Right renal pelvis (tissue), 4 donors: Measurements from ENCODE around the gene LHX8. TPM values are rescaled to one million over a fixed set of nuclear protein-coding genes. Genes with fewer than 3 reads are reported as not detected.
"Not testable (repeated sequence)": the region's sequence is repeated elsewhere in the genome, so short reads cannot be mapped to it uniquely, and the experiment has no call there.

Experiments
- DNase-seq, 4 donors: peaks; one replicate each; pipeline ENCODE4 v3.0.0-alpha.2; 2013; ENCODE audit warnings: low read depth in 4 of 4, low spot score in 3 of 4, missing footprints in 1 of 4
- polyA plus RNA-seq, 4 donors: library from polyadenylated mRNA; unstranded; fragments of 120-200 nt; gene quantifications; one replicate each; pipeline ENCODE4 v1.2.1, GENCODE V29; 2013; ENCODE audit not compliant: insufficient read length in 4 of 4

LHX8 gene
- polyA plus RNA-seq: not detected

GRCh38 chr1:75133750-75134646, at the start of gene LHX8:
Gene LHX8 (plus strand): TSS chr1:75134388. CDS start chr1:75136615, 2,227 bp downstream.
- no peak for DNase-seq

GRCh38 chr1:75085931-75086330, 48.3 kb upstream of the LHX8 start:
- DNase-seq: no peak

GRCh38 chr1:75087278-75087677, 46.9 kb upstream of the LHX8 start:
- no peak for DNase-seq

- DNase-seq: no peak
These were observed 42.0 kb upstream of the LHX8 start for GRCh38 chr1:75092141-75092540.

GRCh38 chr1:75097654-75098053, 36.5 kb upstream of the LHX8 start:
- DNase-seq: no peak

- DNase-seq: no peak
These were observed 34.6 kb upstream of the LHX8 start for GRCh38 chr1:75099581-75099980.

- DNase-seq: no peak
These were observed 33.6 kb upstream of the LHX8 start for GRCh38 chr1:75100481-75101092.

GRCh38 chr1:75112362-75112951, 21.7 kb upstream of the LHX8 start:
- DNase-seq: not testable (repeated sequence)

GRCh38 chr1:75115654-75116053, 18.5 kb upstream of the LHX8 start:
- DNase-seq: no peak

- no peak for DNase-seq
These were observed 10.4 kb upstream of the LHX8 start for GRCh38 chr1:75123756-75124155.

- DNase-seq: no peak
These were observed 9.7 kb upstream of the LHX8 start for GRCh38 chr1:75124510-75124909.

- no peak for DNase-seq
These were observed 8.9 kb upstream of the LHX8 start for GRCh38 chr1:75125161-75125726.

GRCh38 chr1:75126611-75127101, 7.5 kb upstream of the LHX8 start:
- DNase-seq: no peak

GRCh38 chr1:75127916-75128717, 6.1 kb upstream of the LHX8 start:
- DNase-seq: no peak

- DNase-seq: no peak
These were observed 4.6 kb upstream of the LHX8 start for GRCh38 chr1:75129660-75129982.

- no peak for DNase-seq
These were observed 4.0 kb upstream of the LHX8 start for GRCh38 chr1:75129983-75130789.

- no peak for DNase-seq
These were observed 3.2 kb upstream of the LHX8 start for GRCh38 chr1:75130865-75131564.

- DNase-seq: no peak
These were observed 2.5 kb upstream of the LHX8 start for GRCh38 chr1:75131565-75132241.
